ENCODE data around the gene ALOX5.

- TF ChIP-seq CTCF (IDR thresholded peaks at IDR 0.05; ENCODE audit: insufficient read depth, low read length) = no peak
- TF ChIP-seq SPI1 (IDR thresholded peaks at IDR 0.05; ENCODE audit: borderline replicate concordance, low read depth) = no peak
Measured at GRCh38 chr10:45417746-45418145, 43.7 kb downstream of the ALOX5 start.
